MCF 10A (cell line): Measurements from ENCODE around the gene TC2N. TPM values are rescaled to one million over a fixed set of nuclear protein-coding genes. Genes with fewer than 3 reads are reported as not detected.

ENCODE experiments used
- BruUV-seq: library from RNA; stranded (reverse); fragments of 400-500 nt; replicated peaks from 2 replicates; lab custom pipeline; 2021; lab: Mats Ljungman, UMichigan
- CTCF ChIA-PET: fragments of 300-600 bp; sonication (Branson Sonifier 250); formaldehyde crosslinking; extraction: SDS; loops from one replicate; lab custom pipeline; 2021; ENCODE audit warnings: antibody characterized with exemption, inconsistent platforms; lab: Yijun Ruan, JAX
- POLR2A ChIA-PET: fragments of 300-600, 350-650 bp; sonication (Branson Sonifier 250); formaldehyde crosslinking; extraction: SDS; loops from one replicate; lab custom pipeline; 2020; ENCODE audit warnings: antibody characterized with exemption, inconsistent platforms; lab: Yijun Ruan, JAX
- DNase-seq: peaks from one replicate; pipeline ENCODE4 v3.0.0-alpha.2; 2018; ENCODE audit not compliant: unreplicated experiment
- H3K27ac Mint-ChIP-seq: one replicate; pipeline ENCODE4 v1.8.0; 2022; ENCODE audit warnings: mild to moderate bottlenecking, low read depth, mixed read lengths; ENCODE audit not compliant: unreplicated experiment
- H3K27me3 Mint-ChIP-seq: one replicate; pipeline ENCODE4 v1.8.0; 2022; ENCODE audit warnings: mixed read lengths; ENCODE audit not compliant: insufficient read depth, unreplicated experiment
- H3K36me3 Mint-ChIP-seq: one replicate; pipeline ENCODE4 v1.8.0; 2022; ENCODE audit warnings: mild to moderate bottlenecking, moderate library complexity, mixed read lengths; ENCODE audit not compliant: insufficient read depth, unreplicated experiment
- H3K4me1 Mint-ChIP-seq: one replicate; pipeline ENCODE4 v1.8.0; 2022; ENCODE audit warnings: mixed read lengths; ENCODE audit not compliant: insufficient read depth, unreplicated experiment
- H3K4me3 Mint-ChIP-seq: one replicate; pipeline ENCODE4 v1.8.0; 2022; ENCODE audit warnings: mild to moderate bottlenecking, moderate library complexity, mixed read lengths; ENCODE audit not compliant: unreplicated experiment
- H3K9me3 Mint-ChIP-seq: one replicate; pipeline ENCODE4 v1.8.0; 2022; ENCODE audit warnings: mixed read lengths; ENCODE audit not compliant: unreplicated experiment
- intact Hi-C: fragments of 100-400 bp; cut with micrococcal nuclease; formaldehyde crosslinking; loops from 2 replicates; pipeline ENCODE4 v1.14.1; 2022
- total RNA-seq: library from RNA; stranded (reverse); gene quantifications from 2 replicates; pipeline ENCODE4 v1.2.3, GENCODE V29; 2022
- TF ChIP-seq, protein P1 (sequence below): fragments of 200-600 bp; IDR thresholded peaks from one replicate; pipeline ENCODE4 v1.8.0; 2022; ENCODE audit warnings: antibody characterized with exemption, mild to moderate bottlenecking; ENCODE audit not compliant: unreplicated experiment

TC2N gene
- total RNA-seq, 1 experiment from 2014 or later, result 11.8 TPM

DNA sequence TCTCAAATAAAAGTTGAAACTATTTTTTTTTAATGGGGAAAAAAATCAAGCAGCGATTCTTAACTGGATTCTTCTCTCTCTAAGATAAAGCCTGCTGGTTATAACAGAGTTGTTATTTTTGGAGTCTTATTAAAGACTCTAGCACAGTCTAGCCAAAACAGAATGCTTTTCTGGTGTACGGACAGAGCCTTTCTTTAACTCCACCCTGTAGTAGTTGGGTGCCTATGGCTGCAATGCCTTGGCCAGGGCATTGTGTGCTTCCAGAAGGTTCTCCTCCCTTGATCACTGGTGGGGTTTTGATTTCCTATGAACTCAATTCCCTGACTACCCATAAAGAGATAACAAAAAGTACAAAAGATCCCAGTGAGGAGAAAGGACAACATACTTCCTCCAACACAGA, 35.7 kb upstream of the TC2N start:
- ChIA-PET CTCF (no interaction called here), POLR2A (no interaction called here)
- Mint-ChIP-seq H3K27ac (no peak overlapping the region), H3K4me3 (no peak overlapping the region), H3K9me3 (no peaks in the 10 kb centered on the region), H3K4me1 (no peaks in the 10 kb centered on the region), H3K27me3 (no peaks in the 10 kb centered on the region), H3K36me3 (no peaks in the 10 kb centered on the region)
- TF ChIP-seq, protein P1, sequence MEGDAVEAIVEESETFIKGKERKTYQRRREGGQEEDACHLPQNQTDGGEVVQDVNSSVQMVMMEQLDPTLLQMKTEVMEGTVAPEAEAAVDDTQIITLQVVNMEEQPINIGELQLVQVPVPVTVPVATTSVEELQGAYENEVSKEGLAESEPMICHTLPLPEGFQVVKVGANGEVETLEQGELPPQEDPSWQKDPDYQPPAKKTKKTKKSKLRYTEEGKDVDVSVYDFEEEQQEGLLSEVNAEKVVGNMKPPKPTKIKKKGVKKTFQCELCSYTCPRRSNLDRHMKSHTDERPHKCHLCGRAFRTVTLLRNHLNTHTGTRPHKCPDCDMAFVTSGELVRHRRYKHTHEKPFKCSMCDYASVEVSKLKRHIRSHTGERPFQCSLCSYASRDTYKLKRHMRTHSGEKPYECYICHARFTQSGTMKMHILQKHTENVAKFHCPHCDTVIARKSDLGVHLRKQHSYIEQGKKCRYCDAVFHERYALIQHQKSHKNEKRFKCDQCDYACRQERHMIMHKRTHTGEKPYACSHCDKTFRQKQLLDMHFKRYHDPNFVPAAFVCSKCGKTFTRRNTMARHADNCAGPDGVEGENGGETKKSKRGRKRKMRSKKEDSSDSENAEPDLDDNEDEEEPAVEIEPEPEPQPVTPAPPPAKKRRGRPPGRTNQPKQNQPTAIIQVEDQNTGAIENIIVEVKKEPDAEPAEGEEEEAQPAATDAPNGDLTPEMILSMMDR, result no peak
- intact Hi-C loops, result no loop called here
- no TSS peak for BruUV-seq
- DNase-seq, result no peak

- Mint-ChIP-seq H3K4me3 (no peak overlapping the region), H3K9me3 (no peaks in the 10 kb centered on the region), H3K27ac (no peak overlapping the region), H3K4me1 (peaks cover 3% of the 10 kb centered on the region), H3K36me3 (no peaks in the 10 kb centered on the region), H3K27me3 (no peaks in the 10 kb centered on the region)
- DNase-seq, result no peak
- BruUV-seq, result no TSS peak
- CTCF ChIA-PET, result interaction anchor here (1.2 kb wide), 1 partner anchor 9 kb away, joined by 6 read pairs; no protein-coding TSS in a partner anchor
- TF ChIP-seq, protein P1, result no peak
- intact Hi-C loops, result no loop called here
- POLR2A ChIA-PET, result no interaction called here
Measured at GRCh38 chr14:91902336-91902735, 35.0 kb upstream of the TC2N start.

DNA sequence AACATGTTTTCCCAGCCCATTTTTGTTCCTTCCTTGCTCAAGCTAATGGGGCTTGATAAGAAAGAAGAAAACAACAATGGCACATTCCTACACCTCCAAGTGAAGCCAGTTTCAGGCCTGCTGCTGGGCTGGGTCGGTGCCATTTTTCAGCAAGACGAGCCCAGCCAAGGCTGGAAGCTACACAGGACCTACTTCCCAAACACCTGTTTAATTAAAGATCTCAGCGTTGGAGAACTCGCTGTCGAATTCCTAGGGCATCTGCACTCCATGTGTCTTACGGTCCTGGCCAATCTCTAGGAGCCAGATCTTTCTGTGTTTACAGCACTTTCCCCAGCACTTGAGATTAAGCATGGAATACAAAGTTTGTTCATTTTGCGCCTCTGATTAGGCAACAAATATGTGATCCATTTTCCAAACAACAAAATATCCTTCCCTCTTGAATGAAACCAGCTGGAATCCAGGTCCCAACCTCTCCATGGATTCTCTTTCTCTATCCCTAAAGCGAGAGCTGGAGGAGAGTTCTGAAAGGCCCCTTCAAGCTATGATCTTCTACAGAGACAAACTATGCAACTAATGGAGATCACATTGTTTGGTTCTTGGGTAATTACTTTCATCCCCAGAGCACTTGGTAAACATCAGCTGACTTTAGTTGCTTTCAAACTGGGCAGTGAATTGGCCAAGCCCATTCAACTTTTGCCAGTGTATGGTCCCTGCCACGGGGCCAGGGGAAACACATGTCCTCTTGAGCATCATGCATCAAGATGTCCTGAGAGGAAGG, 34.3 kb upstream of the TC2N start:
- Mint-ChIP-seq H3K4me1 (peaks cover 9% of the 10 kb centered on the region), H3K36me3 (no peaks in the 10 kb centered on the region), H3K27me3 (no peaks in the 10 kb centered on the region), H3K4me3 (no peak overlapping the region), H3K27ac (no peak overlapping the region), H3K9me3 (no peaks in the 10 kb centered on the region)
- ChIA-PET CTCF (interaction anchor here (0.6 to 1.2 kb wide), 4 partner anchors 9 to 595 kb away, joined by 3 to 6 read pairs (median 3); no protein-coding TSS in a partner anchor), POLR2A (no interaction called here)
- TF ChIP-seq, protein P1, result no peak
- intact Hi-C loops, result no loop called here
- DNase-seq, result no peak
- no TSS peak for BruUV-seq

- no peak overlapping the region for H3K4me3 Mint-ChIP-seq
- no peaks in the 10 kb centered on the region for H3K27me3 Mint-ChIP-seq
- H3K4me1 Mint-ChIP-seq, result peaks cover 9% of the 10 kb centered on the region
- TF ChIP-seq, protein P1, result no peak
- POLR2A ChIA-PET, result interaction anchor here (0.9 kb wide), 1 partner anchor 17 kb away, joined by 3 read pairs; no protein-coding TSS in a partner anchor
- no peak for DNase-seq
- H3K27ac Mint-ChIP-seq, result no peak overlapping the region
- no peaks in the 10 kb centered on the region for H3K9me3 Mint-ChIP-seq
- CTCF ChIA-PET, result interaction anchor here (0.6 to 1.7 kb wide), 4 partner anchors 11 to 248 kb away, joined by 3 to 4 read pairs (median 4); no protein-coding TSS in a partner anchor
- intact Hi-C loops, result loop anchor here (5.0 kb wide), 1 partner anchor 248 kb away; no protein-coding TSS in a partner anchor
- no TSS peak for BruUV-seq
- peaks cover 4% of the 10 kb centered on the region for H3K36me3 Mint-ChIP-seq
Measured at GRCh38 chr14:91899806-91900205, 32.5 kb upstream of the TC2N start.
